GM18511 (cell line): ENCODE data around the gene KRTAP12-1.
"Not testable (repeated sequence)": the region's sequence is repeated elsewhere in the genome, so short reads cannot be mapped to it uniquely, and the experiment has no call there.

Experiments used
- ATAC-seq: cut with Tn5 transposase; IDR thresholded peaks from one replicate; pipeline ENCODE4 v1.9.1; 2021; ENCODE audit warnings: mild to moderate bottlenecking, moderate library complexity; ENCODE audit not compliant: unreplicated experiment

Gene KRTAP12-1

GRCh38 chr21:44671911-44672310, 10.1 kb downstream of the KRTAP12-1 start:
- no peak for ATAC-seq

- no peak for ATAC-seq
Observed at GRCh38 chr21:44670642-44671432, 11.1 kb downstream of the KRTAP12-1 start.

DNA sequence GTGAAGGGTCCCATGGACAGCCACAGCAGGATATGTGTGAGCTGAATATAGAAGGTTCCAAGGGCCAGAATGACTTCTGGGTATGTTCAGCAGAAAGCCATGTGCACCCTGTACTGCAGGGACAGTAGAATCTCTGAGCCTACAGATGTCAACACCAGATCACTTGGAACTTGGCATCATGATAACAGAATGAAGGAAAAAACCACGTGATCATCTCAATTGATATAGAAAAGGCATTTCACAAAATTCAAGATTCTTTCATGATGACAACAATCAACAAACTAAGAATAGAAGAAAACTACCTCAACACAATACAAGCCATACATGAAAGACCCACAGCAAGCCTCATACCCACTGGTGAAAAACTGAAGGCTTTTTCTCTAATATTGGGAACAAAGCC, 14.4 kb downstream of the KRTAP12-1 start:
- ATAC-seq = no peak

- ATAC-seq = no peak
Observed at GRCh38 chr21:44666401-44667320, 15.3 kb downstream of the KRTAP12-1 start, which contains the start of gene KRTAP12-2. Gene KRTAP12-2 (minus strand): TSS chr21:44666927. CDS start chr21:44666886, 41 bp downstream.

DNA sequence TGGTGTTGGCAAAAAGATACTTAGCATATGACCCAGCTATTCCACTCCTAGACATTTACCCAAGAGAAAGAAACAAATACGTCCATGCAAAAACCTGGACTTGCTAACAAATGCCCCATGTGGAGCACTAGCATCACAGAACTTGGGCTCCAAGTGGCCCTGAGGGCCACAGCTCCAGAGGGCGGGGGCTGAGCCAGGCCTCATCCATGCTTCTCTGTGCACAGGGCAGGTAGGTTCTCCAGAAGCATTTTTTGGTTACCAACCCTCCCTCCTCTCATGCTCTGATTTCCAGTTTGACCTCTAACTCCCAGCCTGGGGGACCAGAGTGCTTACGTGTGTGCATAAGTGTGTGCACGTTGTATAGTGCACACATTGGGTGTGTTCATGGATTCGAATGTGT, 17.3 kb downstream of the KRTAP12-1 start:
- ATAC-seq = no peak

DNA sequence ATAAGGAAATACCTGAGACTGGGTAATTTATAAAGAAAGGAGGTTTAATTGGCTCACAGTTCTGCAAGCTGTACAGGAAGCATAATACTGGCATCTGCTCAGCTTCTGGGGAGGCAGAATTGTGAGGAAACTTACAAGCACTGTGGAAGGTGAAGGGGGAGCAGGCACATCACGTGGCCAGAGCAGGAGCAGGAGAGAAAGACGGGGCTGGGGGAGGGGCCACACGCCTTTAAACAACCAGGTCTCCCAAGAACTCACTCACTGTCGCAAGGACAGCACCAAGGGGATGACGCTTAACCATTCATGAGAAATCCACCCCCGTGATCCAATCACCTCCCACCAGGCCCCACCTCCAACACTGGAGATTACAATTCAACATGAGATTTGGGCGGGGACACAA, 20.4 kb downstream of the KRTAP12-1 start:
- ATAC-seq = not testable (repeated sequence)

GRCh38 chr21:44658913-44659595, 22.9 kb downstream of the KRTAP12-1 start:
- ATAC-seq = no peak

GRCh38 chr21:44658541-44658910, 23.4 kb downstream of the KRTAP12-1 start:
- no peak for ATAC-seq

GRCh38 chr21:44657635-44658540, 24.1 kb downstream of the KRTAP12-1 start, which contains the start of gene KRTAP12-3:
Gene KRTAP12-3 (plus strand): TSS chr21:44657932. CDS start chr21:44657980, 48 bp downstream.
- no peak for ATAC-seq

DNA sequence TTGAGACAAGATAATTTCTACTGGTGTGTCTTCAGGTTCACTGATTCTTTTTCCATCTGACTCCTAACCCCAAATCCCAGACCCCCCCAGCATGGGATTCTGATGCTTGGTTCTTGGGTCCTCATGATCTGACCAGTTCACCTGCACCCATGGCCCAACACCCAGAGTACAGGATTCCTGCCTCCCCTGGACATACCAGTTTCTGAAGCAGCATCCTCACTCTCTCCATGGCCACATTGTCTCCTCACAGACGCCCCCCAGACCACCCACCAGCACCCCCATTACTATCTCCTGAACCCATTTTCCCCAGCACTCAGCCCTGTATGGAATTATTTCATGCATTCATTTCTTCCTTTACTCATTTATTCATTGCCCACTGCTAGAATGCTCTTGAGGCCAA, 25.1 kb downstream of the KRTAP12-1 start:
- ATAC-seq = no peak

GRCh38 chr21:44654576-44655175, 27.3 kb downstream of the KRTAP12-1 start, which contains the start of gene KRTAP12-4:
Gene KRTAP12-4 (minus strand): TSS chr21:44654659. CDS start chr21:44654614, 45 bp downstream.
- no peak for ATAC-seq

GRCh38 chr21:44653656-44654575, 28.0 kb downstream of the KRTAP12-1 start:
- no peak for ATAC-seq

- no peak for ATAC-seq
Observed at GRCh38 chr21:44653123-44653522, 28.8 kb downstream of the KRTAP12-1 start.

- ATAC-seq = no peak
Observed at GRCh38 chr21:44650973-44651675, 30.8 kb downstream of the KRTAP12-1 start.

DNA sequence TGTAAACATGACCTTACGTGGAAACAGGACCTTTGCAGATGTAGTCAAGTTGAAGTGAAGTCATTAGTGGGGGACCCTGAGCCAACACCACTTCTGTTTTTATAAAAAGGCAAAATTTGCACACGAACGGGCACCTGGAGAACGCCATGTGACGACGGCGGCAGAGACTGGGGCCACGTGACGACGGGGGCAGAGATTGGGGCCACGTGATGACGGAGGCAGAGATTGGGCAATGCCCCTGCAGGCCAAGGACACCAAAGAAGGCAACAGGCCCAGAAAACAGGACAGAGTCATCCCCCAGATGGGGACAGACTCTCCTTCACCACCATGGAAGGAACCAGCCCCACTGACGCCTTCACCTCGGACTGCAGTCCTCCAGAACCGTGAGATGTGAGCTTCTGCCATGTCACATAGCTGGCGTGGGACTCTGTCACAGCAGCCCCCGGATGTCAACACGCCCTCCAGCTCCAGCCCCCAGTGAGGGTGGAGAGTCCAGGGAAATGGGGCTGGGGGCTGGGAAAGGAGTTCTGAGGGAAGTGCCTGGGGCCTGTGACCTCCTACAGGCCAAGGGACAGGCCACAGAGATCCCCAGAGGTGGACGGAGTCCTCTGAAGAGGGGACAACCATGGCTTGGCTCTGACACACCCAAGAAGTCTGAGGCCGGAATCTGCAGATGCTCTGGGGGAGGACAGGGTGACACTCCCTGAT, 31.5 kb downstream of the KRTAP12-1 start:
- no peak for ATAC-seq

DNA sequence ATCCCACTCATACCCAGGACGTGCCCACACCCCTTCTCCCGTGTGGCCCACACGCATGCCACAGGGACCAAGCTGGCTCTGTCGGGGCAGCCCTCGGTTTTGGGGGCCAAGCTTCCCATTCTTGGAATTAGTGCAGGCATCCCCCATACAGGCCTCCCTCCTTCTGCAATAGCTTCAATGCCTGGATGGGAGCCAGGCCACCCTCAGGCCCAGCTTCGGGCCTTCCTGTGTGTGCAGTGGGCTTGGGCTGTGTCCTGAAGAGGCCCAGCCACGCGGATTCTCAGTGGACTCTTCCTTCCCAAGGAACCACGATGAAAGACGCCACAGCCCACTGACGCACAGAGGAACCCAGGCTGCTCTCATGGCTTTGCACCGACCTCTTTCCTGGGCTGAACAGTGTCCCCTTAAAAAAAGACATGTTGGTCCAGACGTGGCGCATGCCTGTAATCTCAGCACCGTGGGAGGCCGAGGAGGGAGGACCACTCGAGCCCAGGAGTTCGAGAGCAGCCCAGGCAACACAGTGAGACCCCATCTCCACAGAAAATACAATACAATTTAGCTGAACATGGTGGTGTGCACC, 32.4 kb downstream of the KRTAP12-1 start:
- ATAC-seq = no peak
